ENCODE data around the gene TOMM40. TPM values are rescaled to one million over a fixed set of nuclear protein-coding genes. Genes with fewer than 3 reads are reported as not detected.
"Not testable (repeated sequence)": the region's sequence is repeated elsewhere in the genome, so short reads cannot be mapped to it uniquely, and the experiment has no call there.

TOMM40 gene
- total and polyA plus RNA-seq, 11 donors: 32.2 to 79.9 (median 46.3) TPM

- Histone ChIP-seq H3K27me3 (no peaks in the 10 kb centered on the region), H3K4me3 (no peak overlapping the region), H3K4me1 (peaks cover 0 to 45% (median 27%) of the 10 kb centered on the region in 12 donors), H3K36me3 (peaks cover 0 to 29% (median 17%) of the 10 kb centered on the region in 9 donors), H3K27ac (peak overlapping the region; percentile 19 to 82 (median 55)), H3K9me3 (no peaks in the 10 kb centered on the region)
- ATAC-seq: peak; percentile 32 to 82 (median 67)
- intact Hi-C loops (cut with DNase I): no loop called here
- TF ChIP-seq POLR2A (IDR thresholded peaks at IDR 0.05): no peak
- TF ChIP-seq CTCF (IDR thresholded peaks at IDR 0.05): no peak
- WGBS, 4 donors: 41 to 58% (median 47%) methylated on average over 6 to 10 of the region's 10 CpGs
- peak in 1 of 5 donors; percentile 47 for DNase-seq
Measured at GRCh38 chr19:44856421-44857083, 34.5 kb upstream of the TOMM40 start.

- peak overlapping the region in 1 of 12 donors; percentile 4 for H3K27ac ChIP-seq
- WGBS, 4 donors: 69 to 75% (median 72%) methylated on average over 4 of the region's 4 CpGs
- H3K9me3 ChIP-seq: no peaks in the 10 kb centered on the region
- TF ChIP-seq CTCF (IDR thresholded peaks at IDR 0.05): no peak
- TF ChIP-seq POLR2A (IDR thresholded peaks at IDR 0.05): no peak
- H3K36me3 ChIP-seq: peaks cover 0 to 29% (median 18%) of the 10 kb centered on the region in 9 donors
- peaks cover 0 to 45% (median 26%) of the 10 kb centered on the region in 12 donors for H3K4me1 ChIP-seq
- no peaks in the 10 kb centered on the region for H3K27me3 ChIP-seq
- ATAC-seq (peak in 1 of 4 donors; percentile 29), DNase-seq (peak in 1 of 5 donors; percentile 18)
- H3K4me3 ChIP-seq: no peak overlapping the region
- intact Hi-C loops (cut with DNase I): no loop called here
Measured at GRCh38 chr19:44857837-44858236, 33.2 kb upstream of the TOMM40 start.

GRCh38 chr19:44861576-44861975 lies 29.5 kb upstream of the TOMM40 start:
- 81 to 87% (median 84%) methylated on average over 3 of the region's 3 CpGs for WGBS, 4 donors
- DNase-seq; H3K27me3 ChIP-seq; H3K4me3 ChIP-seq; H3K27ac ChIP-seq; ATAC-seq; intact Hi-C loops (cut with DNase I); H3K9me3 ChIP-seq: not testable (repeated sequence)
- Histone ChIP-seq H3K4me1 (peaks cover 0 to 34% (median 13%) of the 10 kb centered on the region in 12 donors), H3K36me3 (peaks cover 0 to 41% (median 31%) of the 10 kb centered on the region in 9 donors)

GRCh38 chr19:44863990-44864389 lies 27.1 kb upstream of the TOMM40 start:
- no peaks in the 10 kb centered on the region for H3K9me3 ChIP-seq
- H3K27me3 ChIP-seq: no peaks in the 10 kb centered on the region
- DNase-seq: no peak
- TF ChIP-seq CTCF (IDR thresholded peaks at IDR 0.05) (no peak), POLR2A (IDR thresholded peaks at IDR 0.05) (no peak)
- intact Hi-C loops (cut with DNase I): no loop called here
- ATAC-seq: no peak
- peaks cover 0 to 51% (median 33%) of the 10 kb centered on the region in 9 donors for H3K36me3 ChIP-seq
- WGBS, 4 donors: 94 to 98% (median 97%) methylated on average over 2 of the region's 2 CpGs
- peaks cover 0 to 35% (median 10%) of the 10 kb centered on the region in 12 donors for H3K4me1 ChIP-seq
- H3K27ac ChIP-seq: no peak overlapping the region
- H3K4me3 ChIP-seq: no peak overlapping the region
